Measurements from ENCODE around the gene CHD9. TPM values are rescaled to one million over a fixed set of nuclear protein-coding genes. Genes with fewer than 3 reads are reported as not detected.
A peak's percentile ranks its signal among the peaks of the same experiment; 100 is the strongest.

Gene CHD9
- total RNA-seq, 1 experiment from 2014 or later, result 26.3 TPM

DNA sequence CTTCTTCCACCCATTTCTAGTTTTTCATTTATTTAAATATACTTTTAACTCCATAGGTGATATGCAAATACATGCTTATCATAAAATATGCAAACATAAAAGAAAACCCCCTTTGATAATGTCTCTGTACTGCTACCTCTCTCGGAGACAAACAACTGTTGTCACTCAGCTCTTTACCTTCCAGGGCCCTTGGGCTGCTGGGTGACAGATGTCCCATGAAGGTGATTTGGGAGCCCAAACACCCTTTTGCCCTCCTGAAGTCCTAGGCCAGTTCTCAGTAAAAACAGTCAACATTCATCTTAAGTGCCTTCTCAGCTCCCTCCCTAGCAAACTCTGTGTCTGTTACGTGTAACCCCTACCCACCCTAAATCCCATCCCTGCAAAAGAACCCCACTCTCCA lies 37.5 kb downstream of the CHD9 start:
- Histone ChIP-seq H3K4me1 (replicated peaks; ENCODE audit: insufficient read depth) (peaks cover 23% of the 10 kb centered on the region), H3K9me2 (ENCODE audit: insufficient read depth) (no peaks in the 10 kb centered on the region), H3K27ac (no peak overlapping the region), H3K36me3 (ENCODE audit: low read depth) (no peaks in the 10 kb centered on the region), H3K79me2 (ENCODE audit: low read depth) (peaks cover 11% of the 10 kb centered on the region; the same call in 1 of the 2 replicates), H3K27me3 (ENCODE audit: insufficient read depth, low read depth) (no peaks in the 10 kb centered on the region), H2AFZ (no peak overlapping the region), H3K4me3 (no peak overlapping the region), H3K9me3 (ENCODE audit: insufficient read depth, low read depth) (no peaks in the 10 kb centered on the region), H3F3A (ENCODE audit: insufficient read depth, low read depth) (peaks cover 22% of the 10 kb centered on the region), H4K20me1 (ENCODE audit: insufficient read depth) (no peaks in the 10 kb centered on the region), H3K4me2 (no peak overlapping the region)
- POLR2A ChIA-PET (ENCODE audit: unreplicated experiment), result no interaction called here
- no TSS peak for BruUV-seq (replicated peaks)
- intact Hi-C loops (cut with micrococcal nuclease; ENCODE audit: unreplicated experiment), result no loop called here
- TF ChIP-seq, protein P1, sequence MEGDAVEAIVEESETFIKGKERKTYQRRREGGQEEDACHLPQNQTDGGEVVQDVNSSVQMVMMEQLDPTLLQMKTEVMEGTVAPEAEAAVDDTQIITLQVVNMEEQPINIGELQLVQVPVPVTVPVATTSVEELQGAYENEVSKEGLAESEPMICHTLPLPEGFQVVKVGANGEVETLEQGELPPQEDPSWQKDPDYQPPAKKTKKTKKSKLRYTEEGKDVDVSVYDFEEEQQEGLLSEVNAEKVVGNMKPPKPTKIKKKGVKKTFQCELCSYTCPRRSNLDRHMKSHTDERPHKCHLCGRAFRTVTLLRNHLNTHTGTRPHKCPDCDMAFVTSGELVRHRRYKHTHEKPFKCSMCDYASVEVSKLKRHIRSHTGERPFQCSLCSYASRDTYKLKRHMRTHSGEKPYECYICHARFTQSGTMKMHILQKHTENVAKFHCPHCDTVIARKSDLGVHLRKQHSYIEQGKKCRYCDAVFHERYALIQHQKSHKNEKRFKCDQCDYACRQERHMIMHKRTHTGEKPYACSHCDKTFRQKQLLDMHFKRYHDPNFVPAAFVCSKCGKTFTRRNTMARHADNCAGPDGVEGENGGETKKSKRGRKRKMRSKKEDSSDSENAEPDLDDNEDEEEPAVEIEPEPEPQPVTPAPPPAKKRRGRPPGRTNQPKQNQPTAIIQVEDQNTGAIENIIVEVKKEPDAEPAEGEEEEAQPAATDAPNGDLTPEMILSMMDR (conservative IDR thresholded peaks at IDR 0.05), result no peak
- TF ChIP-seq EZH2 (IDR thresholded peaks at IDR 0.05; ENCODE audit: low read depth), result no peak
- CTCF ChIA-PET, result no interaction called here
- DNase-seq, result no peak

DNA sequence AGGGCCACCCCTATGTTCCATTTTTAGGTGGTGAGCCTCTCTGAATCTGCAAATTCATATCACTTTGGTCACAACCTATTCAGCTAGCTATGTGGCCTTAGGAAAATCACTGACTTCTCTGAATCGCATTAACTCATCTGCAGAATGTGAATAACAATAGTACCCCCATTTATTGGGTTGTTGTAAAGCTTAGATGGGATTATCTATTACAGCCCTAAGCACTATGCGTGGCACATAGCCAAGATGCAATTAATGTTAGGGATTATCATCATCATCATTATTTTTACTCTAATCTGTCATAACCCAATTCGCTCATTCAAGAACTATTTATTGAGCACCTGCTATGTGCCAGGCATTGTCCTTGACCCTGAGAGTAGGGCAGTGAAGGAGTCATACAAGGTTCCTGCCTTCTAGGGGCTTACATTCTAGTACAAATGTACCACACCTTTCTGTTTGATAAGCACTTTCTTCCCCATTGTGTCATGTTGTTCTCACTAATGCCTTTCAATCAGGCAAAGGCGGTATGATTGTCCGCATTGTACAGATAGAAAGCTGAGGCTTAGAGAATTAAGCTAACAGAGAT lies 38.5 kb downstream of the CHD9 start:
- Histone ChIP-seq H3K4me2 (peak overlapping the region; percentile 63), H3K79me2 (ENCODE audit: low read depth) (peaks cover 16% of the 10 kb centered on the region; the same call in 1 of the 2 replicates), H3K4me3 (no peak overlapping the region), H3K27me3 (ENCODE audit: insufficient read depth, low read depth) (no peaks in the 10 kb centered on the region), H3K9me3 (ENCODE audit: insufficient read depth, low read depth) (no peaks in the 10 kb centered on the region), H2AFZ (0 out of 2 replicates have a peak overlapping the region, but pooled peaks have one; percentile 79), H3K27ac (peak overlapping the region; percentile 76), H3K9me2 (ENCODE audit: insufficient read depth) (no peaks in the 10 kb centered on the region), H3K36me3 (ENCODE audit: low read depth) (no peaks in the 10 kb centered on the region), H4K20me1 (ENCODE audit: insufficient read depth) (no peaks in the 10 kb centered on the region), H3F3A (ENCODE audit: insufficient read depth, low read depth) (peaks cover 31% of the 10 kb centered on the region), H3K4me1 (replicated peaks; ENCODE audit: insufficient read depth) (peaks cover 33% of the 10 kb centered on the region)
- TF ChIP-seq, protein P1 (conservative IDR thresholded peaks at IDR 0.05), result no peak
- TF ChIP-seq EZH2 (IDR thresholded peaks at IDR 0.05; ENCODE audit: low read depth), result no peak
- POLR2A ChIA-PET (ENCODE audit: unreplicated experiment), result no interaction called here
- intact Hi-C loops (cut with micrococcal nuclease; ENCODE audit: unreplicated experiment), result no loop called here
- no TSS peak for BruUV-seq (replicated peaks)
- CTCF ChIA-PET, result no interaction called here
- no peak for DNase-seq

DNA sequence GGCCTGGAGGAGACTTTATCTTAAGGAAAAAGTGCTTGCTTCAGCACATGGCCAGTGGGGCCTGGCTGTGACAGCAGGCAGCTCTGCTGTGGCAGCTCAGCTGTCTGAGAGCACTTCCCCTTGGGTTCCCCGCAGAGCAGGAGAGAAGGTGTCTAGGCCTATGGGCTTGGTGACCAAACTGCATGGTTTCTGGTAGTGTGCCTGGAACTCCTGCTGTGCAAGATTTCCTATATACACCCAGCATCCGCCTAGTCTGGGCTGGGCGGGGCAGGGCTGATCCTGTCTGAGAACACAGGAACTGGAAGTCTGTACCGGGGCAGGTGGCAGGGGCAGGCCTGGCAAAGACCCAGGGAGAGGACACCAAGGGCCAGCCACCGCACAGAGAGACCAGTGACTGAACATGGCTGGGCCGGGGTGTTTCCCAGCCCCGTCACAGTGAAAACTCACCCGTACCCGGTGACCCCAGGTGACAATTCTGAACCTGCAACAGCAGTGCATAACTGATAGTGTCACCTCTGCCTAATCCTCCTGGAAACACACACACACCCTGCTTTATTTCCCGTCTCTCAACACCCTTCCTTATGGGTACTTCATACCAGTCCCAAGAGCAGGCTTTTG lies 39.3 kb downstream of the CHD9 start:
- intact Hi-C loops (cut with micrococcal nuclease; ENCODE audit: unreplicated experiment), result no loop called here
- no TSS peak for BruUV-seq (replicated peaks)
- ChIA-PET POLR2A (ENCODE audit: unreplicated experiment) (no interaction called here), CTCF (no interaction called here)
- peak; percentile 70 to 80 for DNase-seq
- no peaks in the 10 kb centered on the region for H3K9me2 ChIP-seq (ENCODE audit: insufficient read depth)
- no peak for TF ChIP-seq EZH2 (IDR thresholded peaks at IDR 0.05; ENCODE audit: low read depth)
- TF ChIP-seq, protein P1 (conservative IDR thresholded peaks at IDR 0.05), result no peak
- peaks cover 42% of the 10 kb centered on the region for H3K4me1 ChIP-seq (replicated peaks; ENCODE audit: insufficient read depth)
- H3F3A ChIP-seq (ENCODE audit: insufficient read depth, low read depth), result peaks cover 40% of the 10 kb centered on the region
- H4K20me1 ChIP-seq (ENCODE audit: insufficient read depth), result no peaks in the 10 kb centered on the region
- peak overlapping the region; percentile 28; the same call in 1 of the 2 replicates for H3K4me3 ChIP-seq
- H2AFZ ChIP-seq, result peak overlapping the region; percentile 79
- no peaks in the 10 kb centered on the region for H3K36me3 ChIP-seq (ENCODE audit: low read depth)
- H3K4me2 ChIP-seq, result peak overlapping the region; percentile 63
- H3K27me3 ChIP-seq (ENCODE audit: insufficient read depth, low read depth), result no peaks in the 10 kb centered on the region
- H3K27ac ChIP-seq, result peak overlapping the region; percentile 76
- H3K79me2 ChIP-seq (ENCODE audit: low read depth), result peaks cover 16% of the 10 kb centered on the region; the same call in 1 of the 2 replicates
- no peaks in the 10 kb centered on the region for H3K9me3 ChIP-seq (ENCODE audit: insufficient read depth, low read depth)

Measured in PC-9 (cell line).